Stimulated activated naive CD8-positive, alpha-beta T cell treated with anti-CD3 and anti-CD28 coated beads, Interleukin-15, Interleukin-2, amounts not matched to agents 100 ng/mL and 50 ng/mL, for 24 hours (primary cell): Measurements from ENCODE around the gene KCNK4.
A peak's percentile ranks its signal among the peaks of the same experiment; 100 is the strongest.

Source experiments
- H3K27ac Mint-ChIP-seq: one replicate; pipeline ENCODE4 v1.8.0; 2021; ENCODE audit warnings: mild to moderate bottlenecking, mixed read lengths
- H3K27me3 Mint-ChIP-seq: one replicate; pipeline ENCODE4 v1.8.0; 2021; ENCODE audit warnings: mixed read lengths
- H3K36me3 Mint-ChIP-seq: one replicate; pipeline ENCODE4 v1.8.0; 2021; ENCODE audit warnings: low read depth, mixed read lengths
- H3K4me1 Mint-ChIP-seq: one replicate; pipeline ENCODE4 v1.8.0; 2021; ENCODE audit warnings: low read depth, mixed read lengths
- H3K4me3 Mint-ChIP-seq: one replicate; pipeline ENCODE4 v1.8.0; 2021; ENCODE audit warnings: mild to moderate bottlenecking, mixed read lengths
- H3K9me3 Mint-ChIP-seq: one replicate; pipeline ENCODE4 v1.8.0; 2021; ENCODE audit warnings: mixed read lengths

The KCNK4 gene

GRCh38 chr11:64261556-64262080, 29.5 kb upstream of the KCNK4 start:
- H3K4me1 Mint-ChIP-seq: peaks cover 13% of the 10 kb centered on the region
- H3K27ac Mint-ChIP-seq: no peak overlapping the region
- H3K9me3 Mint-ChIP-seq: no peaks in the 10 kb centered on the region
- no peak overlapping the region for H3K4me3 Mint-ChIP-seq
- H3K36me3 Mint-ChIP-seq: peaks cover 16% of the 10 kb centered on the region
- no peaks in the 10 kb centered on the region for H3K27me3 Mint-ChIP-seq

DNA sequence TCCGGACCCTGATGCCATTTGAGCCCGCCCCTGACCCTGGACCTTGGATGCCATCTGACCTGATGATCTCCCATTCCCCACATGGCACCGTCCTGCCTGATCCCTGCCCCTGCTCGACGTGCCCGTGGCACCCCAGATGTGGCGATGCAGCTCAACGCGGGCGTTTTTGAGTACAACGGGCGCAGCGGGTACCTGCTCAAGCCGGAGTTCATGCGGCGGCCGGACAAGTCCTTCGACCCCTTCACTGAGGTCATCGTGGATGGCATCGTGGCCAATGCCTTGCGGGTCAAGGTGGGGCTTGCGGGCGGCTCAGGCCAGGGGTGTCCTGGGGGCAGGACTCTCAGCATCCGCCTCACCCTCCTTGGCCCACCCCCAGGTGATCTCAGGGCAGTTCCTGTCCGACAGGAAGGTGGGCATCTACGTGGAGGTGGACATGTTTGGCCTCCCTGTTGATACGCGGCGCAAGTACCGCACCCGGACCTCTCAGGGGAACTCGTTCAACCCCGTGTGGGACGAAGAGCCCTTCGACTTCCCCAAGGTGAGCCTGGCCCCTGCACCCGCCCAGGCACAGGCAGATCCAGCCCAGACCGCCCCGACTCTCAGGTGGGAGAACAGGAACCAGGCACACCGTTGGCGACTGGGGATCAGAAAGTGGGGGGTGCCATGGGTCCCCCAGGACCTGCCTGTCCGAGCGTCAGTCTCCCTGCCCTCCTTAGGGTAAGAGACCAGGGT, 28.7 kb upstream of the KCNK4 start:
- no peaks in the 10 kb centered on the region for H3K9me3 Mint-ChIP-seq
- no peak overlapping the region for H3K4me3 Mint-ChIP-seq
- peaks cover 13% of the 10 kb centered on the region for H3K4me1 Mint-ChIP-seq
- peaks cover 16% of the 10 kb centered on the region for H3K36me3 Mint-ChIP-seq
- no peaks in the 10 kb centered on the region for H3K27me3 Mint-ChIP-seq
- no peak overlapping the region for H3K27ac Mint-ChIP-seq

DNA sequence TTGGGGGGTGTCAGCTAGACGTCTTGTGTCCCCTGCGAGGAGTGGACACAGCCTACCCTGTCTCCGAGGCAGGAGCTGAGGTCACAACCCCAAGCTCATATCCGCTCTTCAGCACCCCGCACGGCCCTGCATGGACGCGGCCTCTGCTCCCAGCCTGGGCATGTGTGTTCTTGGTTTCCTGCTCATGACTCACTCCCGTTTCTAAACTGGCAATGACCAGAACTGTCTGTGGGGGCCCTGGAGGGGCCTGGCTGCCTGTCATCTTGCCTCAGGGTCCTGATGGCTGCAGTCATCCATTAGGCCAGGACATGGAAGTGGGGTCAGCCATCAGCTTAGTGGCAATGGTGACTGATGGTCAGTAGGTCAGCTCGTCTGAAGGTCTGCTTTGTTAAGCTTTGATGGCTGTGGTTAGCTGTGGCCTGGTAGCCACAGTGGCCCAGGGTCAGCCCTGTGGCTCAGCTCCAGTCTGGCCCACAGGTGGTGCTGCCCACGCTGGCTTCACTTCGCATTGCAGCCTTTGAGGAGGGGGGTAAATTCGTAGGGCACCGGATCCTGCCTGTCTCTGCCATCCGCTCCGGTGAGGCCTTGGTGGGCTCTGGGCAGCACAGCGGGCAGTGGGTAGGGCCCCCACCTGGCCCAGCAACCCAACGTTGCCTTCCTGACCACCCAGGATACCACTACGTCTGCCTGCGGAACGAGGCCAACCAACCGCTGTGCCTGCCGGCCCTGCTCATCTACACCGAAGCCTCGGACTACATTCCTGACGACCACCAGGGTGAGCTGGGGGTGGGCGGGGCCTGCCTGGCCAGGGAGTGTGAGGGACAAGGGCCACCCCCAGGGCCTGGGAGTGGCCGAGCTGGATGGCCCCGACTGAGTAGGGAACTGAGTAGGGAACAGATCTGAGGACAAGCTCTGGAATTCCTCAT, 27.8 kb upstream of the KCNK4 start:
- H3K4me3 Mint-ChIP-seq: no peak overlapping the region
- no peak overlapping the region for H3K27ac Mint-ChIP-seq
- H3K9me3 Mint-ChIP-seq: no peaks in the 10 kb centered on the region
- H3K27me3 Mint-ChIP-seq: no peaks in the 10 kb centered on the region
- peaks cover 16% of the 10 kb centered on the region for H3K36me3 Mint-ChIP-seq
- H3K4me1 Mint-ChIP-seq: peaks cover 21% of the 10 kb centered on the region

DNA sequence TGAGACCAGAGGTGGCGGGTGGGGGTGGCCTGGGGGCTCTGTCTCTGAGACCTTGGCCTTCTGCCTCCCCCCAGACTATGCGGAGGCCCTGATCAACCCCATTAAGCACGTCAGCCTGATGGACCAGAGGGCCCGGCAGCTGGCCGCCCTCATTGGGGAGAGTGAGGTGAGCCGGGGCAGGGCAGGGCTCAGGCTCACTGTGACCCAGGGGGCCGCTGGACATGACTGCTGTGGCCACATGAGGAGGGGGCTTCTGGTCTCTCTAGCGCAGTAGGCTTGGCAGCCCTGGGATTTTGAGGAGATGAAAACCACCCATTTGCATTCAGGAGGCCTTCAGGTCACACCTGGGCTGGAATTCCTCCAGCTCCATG, 27.2 kb upstream of the KCNK4 start:
- Mint-ChIP-seq H3K4me3 (no peak overlapping the region), H3K27ac (no peak overlapping the region), H3K36me3 (peaks cover 19% of the 10 kb centered on the region), H3K27me3 (no peaks in the 10 kb centered on the region), H3K4me1 (peaks cover 27% of the 10 kb centered on the region), H3K9me3 (no peaks in the 10 kb centered on the region)

- no peaks in the 10 kb centered on the region for H3K27me3 Mint-ChIP-seq
- no peak overlapping the region for H3K27ac Mint-ChIP-seq
Measured at GRCh38 chr11:64264371-64264852, 26.7 kb upstream of the KCNK4 start.

GRCh38 chr11:64265176-64266160, 25.6 kb upstream of the KCNK4 start:
- Mint-ChIP-seq H3K4me1 (peaks cover 17% of the 10 kb centered on the region), H3K9me3 (no peaks in the 10 kb centered on the region), H3K27me3 (no peaks in the 10 kb centered on the region), H3K36me3 (peaks cover 12% of the 10 kb centered on the region), H3K4me3 (no peak overlapping the region), H3K27ac (no peak overlapping the region)

More at GRCh38 chr11:64264371-64264852, 26.7 kb upstream of the KCNK4 start:
- Mint-ChIP-seq H3K9me3 (no peaks in the 10 kb centered on the region), H3K4me1 (peaks cover 28% of the 10 kb centered on the region), H3K36me3 (peaks cover 17% of the 10 kb centered on the region), H3K4me3 (no peak overlapping the region)

DNA sequence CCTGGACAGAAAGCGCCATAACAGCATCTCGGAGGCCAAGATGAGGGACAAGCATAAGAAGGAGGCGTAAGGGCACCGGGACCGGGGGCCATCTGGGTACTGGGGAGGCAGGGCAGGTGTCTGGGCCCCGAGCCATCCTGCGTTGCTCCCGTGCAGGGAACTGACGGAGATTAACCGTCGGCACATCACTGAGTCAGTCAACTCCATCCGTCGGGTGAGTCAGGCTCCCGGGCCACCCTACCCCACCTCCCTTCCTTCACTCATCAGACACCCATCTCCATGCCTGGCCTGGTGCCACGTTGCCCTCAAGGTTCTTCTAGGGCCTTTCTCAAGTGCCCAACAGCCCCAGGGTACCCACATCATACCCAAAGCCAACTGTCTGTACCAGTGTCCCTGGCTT, 24.8 kb upstream of the KCNK4 start:
- Mint-ChIP-seq H3K9me3 (no peaks in the 10 kb centered on the region), H3K4me1 (peaks cover 17% of the 10 kb centered on the region), H3K36me3 (peaks cover 12% of the 10 kb centered on the region), H3K27me3 (no peaks in the 10 kb centered on the region), H3K27ac (no peak overlapping the region), H3K4me3 (no peak overlapping the region)

GRCh38 chr11:64267207-64267945, 23.7 kb upstream of the KCNK4 start:
- Mint-ChIP-seq H3K27ac (peak overlapping the region; percentile 83), H3K9me3 (no peaks in the 10 kb centered on the region), H3K27me3 (no peaks in the 10 kb centered on the region), H3K36me3 (peaks cover 12% of the 10 kb centered on the region), H3K4me1 (peaks cover 25% of the 10 kb centered on the region), H3K4me3 (peak overlapping the region; percentile 95)

GRCh38 chr11:64268025-64268892, 22.8 kb upstream of the KCNK4 start:
- H3K9me3 Mint-ChIP-seq: no peaks in the 10 kb centered on the region
- peaks cover 28% of the 10 kb centered on the region for H3K4me1 Mint-ChIP-seq
- H3K27ac Mint-ChIP-seq: peak overlapping the region; percentile 88
- no peaks in the 10 kb centered on the region for H3K27me3 Mint-ChIP-seq
- H3K36me3 Mint-ChIP-seq: peaks cover 9% of the 10 kb centered on the region
- peak overlapping the region; percentile 95 for H3K4me3 Mint-ChIP-seq

DNA sequence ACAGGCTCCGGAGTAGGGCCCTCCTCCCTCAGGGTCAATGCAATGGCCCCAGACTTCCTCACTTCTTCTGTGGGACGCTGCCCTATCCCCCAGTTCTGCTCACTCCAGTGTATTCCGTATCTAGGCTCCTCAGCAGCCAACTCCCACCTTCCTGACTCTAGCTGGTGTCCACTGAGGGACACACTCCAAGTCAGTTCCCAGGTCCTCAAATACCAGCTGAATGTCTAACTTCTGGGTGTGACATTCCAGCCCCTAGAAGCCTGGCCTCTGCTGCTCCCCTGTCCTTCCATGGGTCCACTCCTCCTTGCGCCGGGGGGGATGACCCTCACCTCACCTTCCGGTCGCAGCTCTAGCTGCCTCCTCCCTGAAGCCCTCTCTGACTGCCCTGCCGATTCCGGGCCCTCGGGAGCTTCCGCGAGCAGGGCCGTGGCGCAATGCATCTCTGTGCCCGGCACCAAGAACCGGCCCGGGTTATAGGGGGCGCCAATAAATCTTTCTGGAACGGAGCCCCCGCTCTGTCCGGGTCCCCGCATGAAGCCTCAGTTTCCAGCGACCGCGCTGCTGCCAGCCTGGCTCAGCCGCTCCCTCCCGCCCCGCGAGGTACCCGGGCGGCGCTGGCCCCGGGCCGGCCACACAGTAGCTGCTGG, 22.1 kb upstream of the KCNK4 start:
- Mint-ChIP-seq H3K36me3 (peaks cover 9% of the 10 kb centered on the region), H3K4me3 (peak overlapping the region; percentile 95), H3K4me1 (peaks cover 28% of the 10 kb centered on the region), H3K27ac (peak overlapping the region; percentile 88), H3K9me3 (no peaks in the 10 kb centered on the region), H3K27me3 (no peaks in the 10 kb centered on the region)

DNA sequence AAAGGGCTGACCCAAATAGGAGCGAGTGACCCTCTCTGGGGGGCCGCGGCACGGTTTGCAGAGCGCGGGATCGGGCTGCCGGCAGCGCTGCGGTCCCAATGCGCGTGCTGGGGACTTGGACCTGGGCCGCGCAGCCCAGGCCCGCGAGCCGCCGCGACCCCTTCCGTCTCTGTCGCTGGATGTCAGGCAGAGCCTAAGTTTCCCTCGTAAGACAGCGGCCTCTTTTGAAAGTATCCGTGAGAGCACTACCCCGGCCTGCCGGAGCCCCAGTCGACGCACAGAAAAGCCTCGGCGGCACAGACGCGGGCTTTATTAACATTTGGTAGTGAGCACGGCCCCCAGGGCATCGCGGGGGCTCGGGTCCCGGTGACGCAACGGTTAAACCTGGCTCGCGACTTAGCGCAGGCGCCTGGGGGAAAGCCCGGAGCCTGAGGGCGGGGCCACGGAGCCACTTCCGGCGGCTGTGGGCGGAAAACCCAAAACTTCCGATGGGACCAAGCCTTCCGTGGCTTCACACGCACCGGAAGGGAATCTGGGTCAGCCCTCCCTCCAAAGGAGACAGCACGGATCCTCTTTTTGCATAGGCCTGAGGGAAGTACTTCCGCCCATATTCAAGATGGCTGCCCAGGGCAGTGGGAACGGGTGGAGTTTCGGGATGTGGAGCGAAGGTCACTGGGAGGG, 21.4 kb upstream of the KCNK4 start:
- peak overlapping the region; percentile 96 for H3K27ac Mint-ChIP-seq
- H3K4me1 Mint-ChIP-seq: peaks cover 28% of the 10 kb centered on the region
- H3K9me3 Mint-ChIP-seq: no peaks in the 10 kb centered on the region
- H3K4me3 Mint-ChIP-seq: peak overlapping the region; percentile 95
- H3K27me3 Mint-ChIP-seq: no peaks in the 10 kb centered on the region
- H3K36me3 Mint-ChIP-seq: peaks cover 9% of the 10 kb centered on the region
